Vagina (tissue), 2 donors: ENCODE results near the gene RYR2.

Source experiments
- CTCF ChIP-seq, 3 experiments: fragments of 450-650 bp in 2 of 3; fragments of 200-600 bp in 1 of 3; sonication (generic) in 1 of 3; IDR thresholded peaks; one replicate each; pipeline ENCODE4 v1.5.1; 2017 to 2019; ENCODE audit warnings: antibody characterized with exemption in 3 of 3, mild to moderate bottlenecking in 2 of 3, moderate library complexity in 2 of 3
- POLR2A ChIP-seq, 2 donors: fragments of 450-650 bp; IDR thresholded peaks; one replicate each; pipeline ENCODE4 v1.6.1; 2017; ENCODE audit warnings: antibody characterized with exemption in 2 of 2, mild to moderate bottlenecking in 2 of 2, moderate library complexity in 2 of 2

GRCh38 chr1:237591353-237591752 lies 549.4 kb downstream of the RYR2 start:
- TF ChIP-seq CTCF (IDR thresholded peaks at IDR 0.05): no peak
- no peak for TF ChIP-seq POLR2A (IDR thresholded peaks at IDR 0.05)
